ENCODE results near the gene DR1.

The DR1 gene

DNA sequence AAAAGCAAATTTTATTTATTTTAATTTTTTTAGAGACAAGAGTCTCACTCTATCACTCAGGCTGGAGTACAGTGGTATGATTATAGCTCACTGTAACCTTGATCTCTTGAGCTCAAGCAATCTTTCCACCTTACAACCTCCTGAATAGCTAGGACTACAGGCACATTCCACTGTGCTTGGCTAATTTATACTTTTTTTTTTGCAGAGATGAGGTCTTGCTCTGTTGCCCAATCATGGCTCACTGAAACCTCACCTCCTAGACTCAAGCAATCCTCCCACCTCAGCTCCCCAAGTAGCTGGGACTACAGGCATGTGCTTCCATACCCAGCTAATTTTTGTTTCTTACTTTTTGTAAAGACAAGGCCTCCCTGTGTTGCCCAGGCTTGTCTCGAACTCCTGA is 49.5 kb downstream of the DR1 start:
- no peak for TF ChIP-seq GATA2 (IDR thresholded peaks at IDR 0.05; ENCODE audit: low read depth, low read length)
- TF ChIP-seq GATA3 (IDR thresholded peaks at IDR 0.05; ENCODE audit: low read depth, low read length), result no peak

GRCh38 chr1:93399781-93400180 is 54.1 kb downstream of the DR1 start:
- TF ChIP-seq GATA3 (IDR thresholded peaks at IDR 0.05; ENCODE audit: low read depth, low read length) (no peak), GATA2 (IDR thresholded peaks at IDR 0.05; ENCODE audit: low read depth, low read length) (no peak)

DNA sequence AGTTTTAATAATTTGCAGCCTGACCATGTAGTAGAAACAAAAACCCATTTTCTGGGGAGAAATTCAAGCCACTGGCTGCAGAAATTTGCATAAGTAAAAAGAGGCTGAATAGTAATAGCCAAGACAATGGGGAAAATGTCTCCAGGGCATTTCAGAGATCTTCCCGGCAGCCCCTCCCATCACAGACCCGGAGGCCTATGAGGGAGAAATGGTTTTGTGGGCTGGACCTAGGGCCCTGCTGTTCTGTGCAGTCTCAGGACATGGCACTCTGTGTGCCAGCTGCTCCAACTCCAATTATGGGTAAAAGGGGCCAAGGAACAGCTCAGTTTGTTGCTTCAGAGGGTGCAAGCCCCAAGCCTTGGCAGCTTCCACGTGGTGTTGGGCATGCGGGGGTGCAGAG is 62.5 kb downstream of the DR1 start:
- TF ChIP-seq GATA3 (IDR thresholded peaks at IDR 0.05; ENCODE audit: low read depth, low read length), result no peak
- TF ChIP-seq GATA2 (IDR thresholded peaks at IDR 0.05; ENCODE audit: low read depth, low read length), result no peak

DNA sequence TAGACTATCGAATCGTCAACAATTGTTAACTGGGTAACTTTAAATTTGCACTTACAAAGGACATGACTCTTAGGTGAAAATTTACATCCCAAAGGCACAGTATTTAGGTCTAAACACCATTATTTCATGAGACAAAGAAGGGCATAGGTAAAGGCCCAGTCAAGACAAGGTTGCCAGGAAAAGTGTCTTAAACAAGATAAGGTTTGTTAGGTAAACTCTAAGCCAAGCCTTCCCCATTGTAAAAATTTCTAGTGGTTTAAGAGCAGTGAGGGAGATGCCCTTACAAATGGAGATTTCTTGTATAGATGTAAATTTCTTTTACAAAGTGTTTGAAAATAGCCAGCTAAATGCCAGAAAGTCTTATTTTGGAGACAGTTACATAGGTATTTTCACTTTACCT is 65.3 kb downstream of the DR1 start:
- TF ChIP-seq GATA3 (IDR thresholded peaks at IDR 0.05; ENCODE audit: low read depth, low read length) (no peak), GATA2 (IDR thresholded peaks at IDR 0.05; ENCODE audit: low read depth, low read length) (no peak)

GRCh38 chr1:93414749-93415148 is 69.0 kb downstream of the DR1 start:
- TF ChIP-seq GATA2 (IDR thresholded peaks at IDR 0.05; ENCODE audit: low read depth, low read length) (no peak), GATA3 (IDR thresholded peaks at IDR 0.05; ENCODE audit: low read depth, low read length) (no peak)

DNA sequence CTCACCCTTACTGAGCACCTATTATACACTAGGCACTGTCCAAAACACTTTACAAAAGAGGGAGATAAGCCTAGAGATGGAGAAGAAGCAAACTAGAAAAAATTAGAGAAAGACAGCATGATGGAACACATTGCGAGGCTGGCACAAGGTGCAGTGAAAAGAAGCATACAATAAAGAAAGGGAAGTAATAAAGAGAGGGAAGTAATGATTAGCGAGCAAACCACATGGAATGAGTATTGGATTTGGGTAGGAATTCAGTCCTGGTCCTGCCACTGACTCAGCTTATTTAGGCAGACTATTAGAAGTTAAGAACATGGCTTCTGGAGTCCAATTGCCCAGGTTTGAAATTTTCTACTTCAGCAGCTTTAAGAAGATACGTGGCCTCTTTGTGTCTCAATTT is 69.6 kb downstream of the DR1 start:
- TF ChIP-seq GATA3 (IDR thresholded peaks at IDR 0.05; ENCODE audit: low read depth, low read length) (no peak), GATA2 (IDR thresholded peaks at IDR 0.05; ENCODE audit: low read depth, low read length) (no peak)

DNA sequence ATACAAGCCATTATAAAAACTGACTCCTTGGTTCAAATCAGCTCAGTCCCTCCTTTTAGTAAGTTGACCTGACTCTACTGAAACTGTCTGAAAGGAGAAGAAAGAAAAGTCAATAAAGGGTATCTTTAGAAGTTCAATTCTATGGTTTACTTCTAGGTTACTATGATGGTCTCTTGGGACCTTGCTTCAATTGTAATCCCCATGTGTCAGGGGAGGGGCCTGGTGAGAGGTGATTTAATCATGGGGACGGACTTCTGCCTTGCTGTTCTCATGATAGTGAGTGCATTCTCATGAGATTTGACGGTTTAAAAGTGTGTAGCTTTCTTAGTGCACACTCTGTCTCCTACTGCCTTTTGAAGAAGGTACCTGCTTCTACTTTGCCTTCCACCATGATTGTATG is 70.5 kb downstream of the DR1 start:
- TF ChIP-seq GATA3 (IDR thresholded peaks at IDR 0.05; ENCODE audit: low read depth, low read length) (no peak), GATA2 (IDR thresholded peaks at IDR 0.05; ENCODE audit: low read depth, low read length) (no peak)
